ENCODE data around the gene EPHA4.

EPHA4 gene

GRCh38 chr2:221501883-221502269 is 70.2 kb downstream of the EPHA4 start:
- DNase-seq = no peak

DNA sequence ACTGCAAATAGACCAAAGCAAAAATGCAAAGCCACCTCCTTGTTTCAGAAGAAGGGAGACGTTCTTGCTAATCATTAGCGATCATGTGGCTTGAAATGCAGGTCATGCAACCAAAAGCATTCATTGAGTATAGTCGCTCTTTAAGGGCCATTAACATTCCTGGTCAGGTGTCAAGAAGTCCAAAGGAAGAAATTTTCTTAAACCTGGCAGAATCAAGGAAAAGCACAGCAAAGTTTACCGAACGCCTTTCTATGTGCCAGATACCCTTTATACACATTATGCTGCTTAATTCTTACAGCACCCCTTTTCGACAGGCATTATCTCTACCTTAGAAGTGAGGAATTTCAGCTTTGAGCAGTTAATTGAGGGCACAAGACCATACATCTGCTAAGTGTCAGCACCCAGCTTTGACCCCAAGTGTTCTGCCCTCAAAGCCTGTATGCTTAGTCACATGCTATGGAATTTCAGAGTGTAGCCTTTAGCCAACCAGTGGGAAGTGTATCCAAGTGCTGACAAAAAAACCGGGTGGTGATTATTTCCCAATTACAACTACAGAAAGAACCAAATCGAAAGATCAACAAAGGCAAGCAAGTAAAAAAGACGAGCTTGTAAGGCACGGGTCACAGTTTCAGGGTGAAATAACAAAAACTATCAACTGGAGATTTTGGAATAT is 70.8 kb downstream of the EPHA4 start:
- peak in 1 of 2 experiments; percentile 10 for DNase-seq

- DNase-seq = no peak
Measured at GRCh38 chr2:221500501-221501209, 71.4 kb downstream of the EPHA4 start.

DNA sequence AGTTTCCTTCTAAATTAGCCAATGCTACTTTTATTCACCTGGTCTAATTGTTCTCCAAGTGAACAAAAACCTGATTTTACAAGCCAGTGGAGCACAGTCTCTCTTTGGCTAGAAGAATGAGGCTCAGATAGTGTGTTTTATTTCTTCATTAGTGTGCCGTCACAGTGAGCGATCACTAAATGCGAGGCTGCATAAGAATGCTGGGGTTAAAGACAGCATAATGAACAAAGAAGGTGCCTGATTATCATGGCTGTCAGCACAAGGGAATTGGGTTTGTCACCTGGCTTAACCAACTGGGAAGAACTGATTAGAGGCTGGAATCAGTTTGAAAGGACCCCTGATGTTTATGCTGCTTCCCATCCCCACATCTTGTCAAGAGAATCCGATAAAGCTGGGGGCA is 76.4 kb downstream of the EPHA4 start:
- DNase-seq = no peak

- DNase-seq = no peak
Measured at GRCh38 chr2:221494556-221494955, 77.5 kb downstream of the EPHA4 start.

DNA sequence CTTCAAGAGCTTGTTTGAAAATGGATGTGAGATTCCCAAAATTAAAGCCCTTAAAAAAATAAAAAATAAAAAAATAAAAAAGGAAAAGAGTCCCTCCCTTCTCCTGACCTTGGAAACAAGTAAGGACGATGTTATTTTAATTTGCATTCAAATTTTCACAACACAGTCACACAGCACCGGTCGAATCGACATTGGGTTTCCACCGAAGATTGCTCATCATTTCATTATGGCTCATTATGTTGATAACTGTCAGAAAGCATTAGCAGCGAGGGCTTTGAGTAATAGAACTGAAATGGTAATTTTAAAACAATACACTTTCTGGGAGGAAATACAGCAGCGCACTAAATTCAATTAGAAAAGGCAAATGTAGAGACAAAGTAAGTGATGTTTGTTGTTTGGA is 78.7 kb downstream of the EPHA4 start:
- DNase-seq = no peak

- DNase-seq = no peak
Measured at GRCh38 chr2:221492636-221493035, 79.5 kb downstream of the EPHA4 start.

- no peak for DNase-seq
Measured at GRCh38 chr2:221490506-221491060, 81.5 kb downstream of the EPHA4 start.

DNA sequence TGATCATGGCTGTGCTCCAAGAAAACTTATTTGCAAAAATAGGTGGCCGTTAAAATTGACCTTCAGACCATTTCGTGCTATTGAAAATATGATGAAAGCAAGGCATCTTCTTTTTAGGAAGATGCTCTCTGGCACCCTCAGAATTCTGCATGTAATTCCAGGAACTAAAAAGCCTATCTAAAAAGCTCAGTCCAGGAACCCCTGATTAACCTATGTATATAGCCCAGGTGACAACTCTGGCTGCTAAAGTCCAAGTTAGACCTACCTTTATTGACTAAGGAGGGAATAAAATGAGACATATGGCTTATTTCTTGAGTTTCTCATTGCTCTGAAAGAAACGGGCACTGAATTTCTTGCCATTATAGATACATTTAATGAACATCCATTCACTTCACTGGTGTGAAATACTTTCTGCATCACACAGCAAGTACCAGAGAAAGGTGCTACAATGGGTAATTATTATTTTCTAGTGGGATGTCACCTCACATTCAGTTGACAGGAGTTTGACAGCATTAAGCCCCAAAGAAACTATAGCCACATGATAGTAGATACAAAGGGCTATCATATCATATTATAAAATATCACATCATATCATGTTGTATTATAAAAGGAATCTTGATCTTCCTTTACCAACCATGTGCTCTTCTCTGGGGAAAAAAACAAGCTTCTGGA is 83.8 kb downstream of the EPHA4 start:
- DNase-seq = no peak

DNA sequence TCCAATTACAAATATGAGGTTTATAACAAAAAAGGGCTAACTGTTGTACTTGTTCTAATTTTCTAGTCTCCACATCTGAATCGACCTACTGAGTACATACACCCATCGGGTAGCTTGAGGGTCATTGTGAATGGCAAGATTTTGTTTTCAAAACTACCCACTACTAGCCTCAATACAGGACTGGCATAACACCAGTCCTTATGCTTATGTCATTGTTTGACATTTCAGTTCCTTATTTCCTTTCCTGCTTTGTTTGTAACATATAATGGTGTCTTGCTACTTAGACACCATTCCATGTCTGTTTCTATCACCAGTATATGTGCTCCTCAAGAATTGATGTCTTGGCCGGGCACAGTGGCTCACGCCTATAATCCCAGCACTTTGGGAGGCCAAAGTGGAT is 86.0 kb downstream of the EPHA4 start:
- no peak for DNase-seq

DNA sequence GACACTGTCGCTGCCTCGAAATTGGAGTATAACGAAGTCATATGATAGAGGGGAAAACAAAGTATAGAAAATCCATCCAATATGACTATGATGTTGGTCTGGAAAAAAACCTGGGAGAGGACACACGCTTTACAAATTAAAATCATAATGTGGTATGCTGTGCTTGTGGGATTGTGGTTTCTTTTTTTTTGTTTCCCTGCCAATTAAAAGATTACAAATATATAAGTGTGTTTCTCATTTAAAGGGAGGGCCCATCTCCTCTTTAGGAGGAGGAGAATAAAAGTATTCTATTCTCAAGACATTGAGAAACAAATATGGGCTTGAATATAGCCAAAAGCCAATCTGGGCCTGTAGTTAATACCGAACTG is 86.6 kb downstream of the EPHA4 start:
- DNase-seq = no peak

- no peak for DNase-seq
Measured at GRCh38 chr2:221484761-221485502, 87.2 kb downstream of the EPHA4 start.

- DNase-seq = no peak
Measured at GRCh38 chr2:221482666-221483455, 89.2 kb downstream of the EPHA4 start.

DNA sequence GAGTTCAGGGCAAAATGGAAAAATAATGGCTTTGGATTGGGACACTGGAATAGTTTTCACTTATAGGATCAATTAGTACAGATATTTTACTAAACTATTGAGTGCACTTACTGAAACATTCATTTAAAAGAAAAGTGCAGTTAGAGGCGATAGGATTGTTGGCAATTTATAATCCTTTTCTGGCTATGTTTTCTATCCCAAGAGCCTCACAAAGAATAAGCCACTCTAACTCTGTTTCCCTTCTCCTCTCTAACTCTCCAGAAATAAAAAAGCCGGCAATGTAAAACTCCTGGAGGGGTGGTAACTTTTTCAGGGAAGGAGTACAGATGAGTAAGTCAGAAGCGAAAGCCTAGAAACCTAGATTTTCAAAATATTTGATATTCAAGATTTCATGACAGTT is 91.3 kb downstream of the EPHA4 start:
- DNase-seq = no peak

DNA sequence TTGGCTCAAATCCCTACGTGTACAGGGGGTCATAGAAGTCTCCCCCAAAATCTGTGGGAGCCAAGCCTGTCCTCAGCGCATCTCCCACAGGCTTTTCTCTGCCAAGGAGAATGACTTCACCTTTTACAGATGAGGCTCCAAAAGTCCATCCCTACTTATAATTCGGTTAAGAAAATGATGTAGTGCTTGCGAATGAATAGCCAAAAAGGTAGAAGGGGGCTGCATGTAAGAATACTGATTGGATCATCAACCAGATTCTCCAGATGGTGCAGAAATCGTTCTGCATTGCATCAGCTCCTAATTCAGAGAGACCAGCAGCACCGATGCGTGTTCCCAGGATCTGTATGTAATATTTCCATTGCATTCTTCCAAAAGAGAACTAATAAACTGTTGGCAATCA is 91.9 kb downstream of the EPHA4 start:
- DNase-seq = no peak

DNA sequence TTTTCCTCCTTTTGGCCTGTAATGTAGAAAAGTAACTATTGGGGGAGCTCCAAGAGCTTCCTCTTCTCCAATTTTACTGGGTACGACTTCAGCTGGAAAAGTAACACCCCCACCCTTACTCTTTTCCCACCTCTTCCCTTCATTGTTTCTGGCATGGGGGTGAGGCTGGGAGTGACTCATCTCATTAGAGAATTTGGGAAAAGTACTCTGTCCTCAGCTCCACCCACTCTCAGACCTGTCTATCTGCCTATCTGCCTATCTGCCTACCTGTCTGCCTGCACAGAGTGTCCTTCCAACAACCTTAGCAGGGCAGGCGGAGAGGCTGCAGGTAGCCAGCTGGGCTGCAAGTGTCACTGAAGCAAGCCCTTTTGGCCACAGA is 93.6 kb downstream of the EPHA4 start:
- no peak for DNase-seq

- no peak for DNase-seq
Measured at GRCh38 chr2:221477714-221478484, 94.2 kb downstream of the EPHA4 start.

GRCh38 chr2:221476195-221476594 is 95.9 kb downstream of the EPHA4 start:
- no peak for DNase-seq

- DNase-seq = no peak
Measured at GRCh38 chr2:221473451-221473850, 98.7 kb downstream of the EPHA4 start.

- DNase-seq = no peak
Measured at GRCh38 chr2:221468317-221468716, 103.8 kb downstream of the EPHA4 start.

- DNase-seq = no peak
Measured at GRCh38 chr2:221467610-221468009, 104.5 kb downstream of the EPHA4 start.

GRCh38 chr2:221466744-221467143 is 105.4 kb downstream of the EPHA4 start:
- no peak for DNase-seq
